Liver (tissue), 9 donors: ENCODE data around the gene TPR. TPM values are rescaled to one million over a fixed set of nuclear protein-coding genes. Genes with fewer than 3 reads are reported as not detected.

Experiments used
- DNase-seq: peaks from one replicate; pipeline ENCODE4 v3.0.0-alpha.2; 2017; ENCODE audit warnings: low spot score
- H3K27ac ChIP-seq, 2 donors: one replicate each; pipeline ENCODE4 v1.7.0; 2013; ENCODE audit warnings: inconsistent platforms in 2 of 2, low read length in 2 of 2, control low read depth in 1 of 2, low read depth in 1 of 2, mild to moderate bottlenecking in 1 of 2
- H3K27me3 ChIP-seq, 4 donors: one replicate each; pipeline versions ENCODE4 v1.6.1 to v1.7.0; 2013; ENCODE audit warnings: low read length in 3 of 4, inconsistent platforms in 1 of 4, mild to moderate bottlenecking in 1 of 4, moderate library complexity in 1 of 4; ENCODE audit not compliant: control insufficient read depth in 4 of 4, insufficient read depth in 4 of 4
- H3K36me3 ChIP-seq, 4 donors: one replicate each; pipeline versions ENCODE4 v1.6.1 to v1.7.0; 2013; ENCODE audit warnings: low read length in 3 of 4, mild to moderate bottlenecking in 3 of 4, low read depth in 1 of 4, moderate library complexity in 1 of 4; ENCODE audit not compliant: control insufficient read depth in 4 of 4, insufficient read depth in 3 of 4
- H3K4me1 ChIP-seq, 4 donors: one replicate each; pipeline versions ENCODE4 v1.6.1 to v1.7.0; 2013; ENCODE audit warnings: low read length in 3 of 4, mild to moderate bottlenecking in 3 of 4, moderate library complexity in 1 of 4; ENCODE audit not compliant: control insufficient read depth in 4 of 4, insufficient read depth in 4 of 4
- H3K4me3 ChIP-seq, 3 donors: one replicate each; pipeline versions ENCODE4 v1.6.1 to v1.7.0; 2013; ENCODE audit warnings: low read length in 3 of 3, control low read depth in 1 of 3, low read depth in 1 of 3, mild to moderate bottlenecking in 1 of 3
- H3K9ac ChIP-seq, 2 donors: one replicate each; pipeline ENCODE4 v1.7.0; 2013; ENCODE audit warnings: low read length in 2 of 2, mild to moderate bottlenecking in 2 of 2, moderate library complexity in 2 of 2, control low read depth in 1 of 2, low read depth in 1 of 2
- H3K9me3 ChIP-seq, 4 donors: one replicate each; pipeline versions ENCODE4 v1.6.1 to v1.7.0; 2013; ENCODE audit warnings: low read length in 3 of 4; ENCODE audit not compliant: control insufficient read depth in 4 of 4
- EGR1 ChIP-seq, 2 donors: IDR thresholded peaks; 2 replicates each; pipeline ENCODE4 v1.6.1; 2016 to 2018; ENCODE audit warnings: antibody characterized with exemption in 2 of 2, low read depth in 2 of 2
- FOXA1 ChIP-seq: IDR thresholded peaks from 2 replicates; pipeline ENCODE4 v1.6.1; 2016; ENCODE audit warnings: antibody characterized with exemption
- HNF4A ChIP-seq, 2 donors: conservative IDR thresholded peaks; 2 replicates each; pipeline ENCODE4 v1.6.1; 2016; ENCODE audit warnings: antibody characterized with exemption in 2 of 2, mild to moderate bottlenecking in 2 of 2
- HNF4G ChIP-seq: IDR thresholded peaks from 2 replicates; pipeline ENCODE4 v1.6.1; 2016; ENCODE audit warnings: antibody characterized with exemption
- JUND ChIP-seq, 2 donors: IDR thresholded peaks; 2 replicates each; pipeline ENCODE4 v1.6.1; 2016; ENCODE audit warnings: antibody characterized with exemption in 2 of 2
- NR2F2 ChIP-seq: IDR thresholded peaks from 2 replicates; pipeline ENCODE4 v1.6.1; 2016; ENCODE audit warnings: antibody characterized with exemption
- RAD21 ChIP-seq, 2 donors: IDR thresholded peaks; 2 replicates each; pipeline ENCODE4 v1.6.1; 2016; ENCODE audit warnings: antibody characterized with exemption in 2 of 2, mild to moderate bottlenecking in 2 of 2
- RXRA ChIP-seq, 2 donors: IDR thresholded peaks; 2 replicates each; pipeline ENCODE4 v1.6.1; 2017 to 2018; ENCODE audit warnings: antibody characterized with exemption in 2 of 2, mild to moderate bottlenecking in 1 of 2
- SP1 ChIP-seq: IDR thresholded peaks from 2 replicates; pipeline ENCODE4 v1.6.1; 2018; ENCODE audit warnings: antibody characterized with exemption, mild to moderate bottlenecking
- WGBS: extraction: QIAGEN DNeasy Blood & Tissue Kit; methylation state at CpG from one replicate; pipeline ENCODE4 v1.1.7; 2013; 5-methylcytosine and 5-hydroxymethylcytosine counted together
- polyA plus RNA-seq, 2 donors: library from polyadenylated mRNA; stranded (reverse) in 1 of 2; unstranded in 1 of 2; fragments of 200-250 nt in 1 of 2; fragments of >200 nt in 1 of 2; fragmentation: Nextera tagmentation in 1 of 2; extraction: Ambion mirVana in 1 of 2; gene quantifications; one replicate each; pipeline versions ENCODE4 v1.2.1 to v1.2.3, GENCODE V29; 2013 to 2015
- total RNA-seq, 2 donors: library from RNA; depleted of rRNA; stranded (reverse); fragments of >200 nt; gene quantifications; one replicate each; pipeline ENCODE4 v1.2.3, GENCODE V29; 2014
- TF ChIP-seq, protein P1 (sequence below): IDR thresholded peaks from 2 replicates; pipeline ENCODE4 v1.6.1; 2016; ENCODE audit warnings: antibody characterized with exemption, mild to moderate bottlenecking
- TF ChIP-seq, protein P2 (sequence below): IDR thresholded peaks from 2 replicates; pipeline ENCODE4 v1.6.1; 2016; ENCODE audit warnings: antibody characterized with exemption
- TF ChIP-seq, protein P3 (sequence below): fragments of 150-350 bp; IDR thresholded peaks from 2 replicates; pipeline ENCODE4 v1.5.1; 2017; ENCODE audit warnings: improper control_type of control experiment, low read depth, low read length; ENCODE audit not compliant: missing input control
- donor health status: healthy.
- donor health status: healthy.
- donor health status: healthy.
- donor health status: healthy.
- donor health status: healthy.

The TPR gene
- total and polyA plus RNA-seq, 4 donors, result 8.1 to 45.1 (median 39.2) TPM

DNA sequence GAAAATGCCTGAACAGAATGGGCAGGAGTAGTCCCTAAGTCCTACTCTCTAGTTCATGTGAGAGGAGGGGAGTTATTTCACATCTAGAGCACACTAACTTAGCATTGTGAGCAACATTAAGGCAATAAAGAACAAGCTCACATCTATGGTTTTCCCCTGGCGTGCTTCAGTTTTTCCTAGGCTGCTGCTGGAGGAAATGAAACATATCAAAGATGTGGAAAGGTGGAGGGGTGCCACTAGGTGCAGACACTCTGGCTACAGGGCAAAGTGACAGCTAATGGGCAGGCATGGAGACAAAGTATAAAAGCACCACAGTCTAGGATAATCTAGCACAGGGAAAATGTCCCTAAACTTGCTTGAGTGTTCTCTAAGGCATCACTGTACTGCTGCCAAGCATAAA is 82.2 kb downstream of the TPR start:
- Histone ChIP-seq H3K9ac (no peak overlapping the region), H3K4me3 (no peak overlapping the region), H3K27me3 (no peaks in the 10 kb centered on the region), H3K27ac (no peak overlapping the region), H3K4me1 (peaks cover 0 to 8% (median 3%) of the 10 kb centered on the region in 4 donors), H3K9me3 (no peaks in the 10 kb centered on the region), H3K36me3 (no peaks in the 10 kb centered on the region)
- 87% methylated on average over 1 of the region's 1 CpG for WGBS
- TF ChIP-seq EGR1 (IDR thresholded peaks at IDR 0.05; ENCODE audit: low read depth in 2 of 2) (no peak), SP1 (no peak), HNF4G (no peak), RXRA (IDR thresholded peaks at IDR 0.05) (no peak)
- TF ChIP-seq, protein P1, sequence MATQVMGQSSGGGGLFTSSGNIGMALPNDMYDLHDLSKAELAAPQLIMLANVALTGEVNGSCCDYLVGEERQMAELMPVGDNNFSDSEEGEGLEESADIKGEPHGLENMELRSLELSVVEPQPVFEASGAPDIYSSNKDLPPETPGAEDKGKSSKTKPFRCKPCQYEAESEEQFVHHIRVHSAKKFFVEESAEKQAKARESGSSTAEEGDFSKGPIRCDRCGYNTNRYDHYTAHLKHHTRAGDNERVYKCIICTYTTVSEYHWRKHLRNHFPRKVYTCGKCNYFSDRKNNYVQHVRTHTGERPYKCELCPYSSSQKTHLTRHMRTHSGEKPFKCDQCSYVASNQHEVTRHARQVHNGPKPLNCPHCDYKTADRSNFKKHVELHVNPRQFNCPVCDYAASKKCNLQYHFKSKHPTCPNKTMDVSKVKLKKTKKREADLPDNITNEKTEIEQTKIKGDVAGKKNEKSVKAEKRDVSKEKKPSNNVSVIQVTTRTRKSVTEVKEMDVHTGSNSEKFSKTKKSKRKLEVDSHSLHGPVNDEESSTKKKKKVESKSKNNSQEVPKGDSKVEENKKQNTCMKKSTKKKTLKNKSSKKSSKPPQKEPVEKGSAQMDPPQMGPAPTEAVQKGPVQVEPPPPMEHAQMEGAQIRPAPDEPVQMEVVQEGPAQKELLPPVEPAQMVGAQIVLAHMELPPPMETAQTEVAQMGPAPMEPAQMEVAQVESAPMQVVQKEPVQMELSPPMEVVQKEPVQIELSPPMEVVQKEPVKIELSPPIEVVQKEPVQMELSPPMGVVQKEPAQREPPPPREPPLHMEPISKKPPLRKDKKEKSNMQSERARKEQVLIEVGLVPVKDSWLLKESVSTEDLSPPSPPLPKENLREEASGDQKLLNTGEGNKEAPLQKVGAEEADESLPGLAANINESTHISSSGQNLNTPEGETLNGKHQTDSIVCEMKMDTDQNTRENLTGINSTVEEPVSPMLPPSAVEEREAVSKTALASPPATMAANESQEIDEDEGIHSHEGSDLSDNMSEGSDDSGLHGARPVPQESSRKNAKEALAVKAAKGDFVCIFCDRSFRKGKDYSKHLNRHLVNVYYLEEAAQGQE, result no peak
- TF ChIP-seq, protein P2, sequence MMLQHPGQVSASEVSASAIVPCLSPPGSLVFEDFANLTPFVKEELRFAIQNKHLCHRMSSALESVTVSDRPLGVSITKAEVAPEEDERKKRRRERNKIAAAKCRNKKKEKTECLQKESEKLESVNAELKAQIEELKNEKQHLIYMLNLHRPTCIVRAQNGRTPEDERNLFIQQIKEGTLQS, result no peak
- no peak for DNase-seq

DNA sequence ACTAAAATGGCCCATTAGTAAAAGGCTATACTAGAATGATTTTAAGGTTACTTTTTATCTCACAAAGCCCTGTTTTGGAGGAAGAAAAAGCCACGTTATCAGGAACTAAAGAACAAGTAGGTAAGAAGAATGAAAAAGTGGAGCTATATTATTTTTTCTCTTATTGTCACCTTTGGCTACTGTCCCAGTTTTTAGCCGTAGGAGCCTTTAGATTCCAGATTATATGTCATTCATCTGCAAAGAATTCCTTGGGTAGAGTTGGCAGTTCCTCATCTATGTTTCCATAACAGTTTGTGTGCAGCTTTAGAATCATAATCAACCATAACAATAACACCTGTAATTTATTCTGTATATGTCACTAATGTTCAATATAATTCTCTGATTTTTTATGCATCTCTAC is 83.8 kb downstream of the TPR start:
- no peak overlapping the region for H3K9ac ChIP-seq
- WGBS, result 84% methylated on average over 2 of the region's 2 CpGs
- no peaks in the 10 kb centered on the region for H3K27me3 ChIP-seq
- H3K4me1 ChIP-seq, result peaks cover 0 to 5% (median 2%) of the 10 kb centered on the region in 4 donors
- H3K36me3 ChIP-seq, result no peaks in the 10 kb centered on the region
- no peak for TF ChIP-seq RAD21 (IDR thresholded peaks at IDR 0.05)
- TF ChIP-seq EGR1 (IDR thresholded peaks at IDR 0.05; ENCODE audit: low read depth in 2 of 2), result no peak
- no peak for TF ChIP-seq SP1
- no peak for TF ChIP-seq FOXA1
- TF ChIP-seq, protein P3, sequence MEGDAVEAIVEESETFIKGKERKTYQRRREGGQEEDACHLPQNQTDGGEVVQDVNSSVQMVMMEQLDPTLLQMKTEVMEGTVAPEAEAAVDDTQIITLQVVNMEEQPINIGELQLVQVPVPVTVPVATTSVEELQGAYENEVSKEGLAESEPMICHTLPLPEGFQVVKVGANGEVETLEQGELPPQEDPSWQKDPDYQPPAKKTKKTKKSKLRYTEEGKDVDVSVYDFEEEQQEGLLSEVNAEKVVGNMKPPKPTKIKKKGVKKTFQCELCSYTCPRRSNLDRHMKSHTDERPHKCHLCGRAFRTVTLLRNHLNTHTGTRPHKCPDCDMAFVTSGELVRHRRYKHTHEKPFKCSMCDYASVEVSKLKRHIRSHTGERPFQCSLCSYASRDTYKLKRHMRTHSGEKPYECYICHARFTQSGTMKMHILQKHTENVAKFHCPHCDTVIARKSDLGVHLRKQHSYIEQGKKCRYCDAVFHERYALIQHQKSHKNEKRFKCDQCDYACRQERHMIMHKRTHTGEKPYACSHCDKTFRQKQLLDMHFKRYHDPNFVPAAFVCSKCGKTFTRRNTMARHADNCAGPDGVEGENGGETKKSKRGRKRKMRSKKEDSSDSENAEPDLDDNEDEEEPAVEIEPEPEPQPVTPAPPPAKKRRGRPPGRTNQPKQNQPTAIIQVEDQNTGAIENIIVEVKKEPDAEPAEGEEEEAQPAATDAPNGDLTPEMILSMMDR, result no peak
- TF ChIP-seq, protein P2, result no peak
- no peak overlapping the region for H3K4me3 ChIP-seq
- no peak for DNase-seq
- H3K27ac ChIP-seq, result no peak overlapping the region
- H3K9me3 ChIP-seq, result no peaks in the 10 kb centered on the region

DNA sequence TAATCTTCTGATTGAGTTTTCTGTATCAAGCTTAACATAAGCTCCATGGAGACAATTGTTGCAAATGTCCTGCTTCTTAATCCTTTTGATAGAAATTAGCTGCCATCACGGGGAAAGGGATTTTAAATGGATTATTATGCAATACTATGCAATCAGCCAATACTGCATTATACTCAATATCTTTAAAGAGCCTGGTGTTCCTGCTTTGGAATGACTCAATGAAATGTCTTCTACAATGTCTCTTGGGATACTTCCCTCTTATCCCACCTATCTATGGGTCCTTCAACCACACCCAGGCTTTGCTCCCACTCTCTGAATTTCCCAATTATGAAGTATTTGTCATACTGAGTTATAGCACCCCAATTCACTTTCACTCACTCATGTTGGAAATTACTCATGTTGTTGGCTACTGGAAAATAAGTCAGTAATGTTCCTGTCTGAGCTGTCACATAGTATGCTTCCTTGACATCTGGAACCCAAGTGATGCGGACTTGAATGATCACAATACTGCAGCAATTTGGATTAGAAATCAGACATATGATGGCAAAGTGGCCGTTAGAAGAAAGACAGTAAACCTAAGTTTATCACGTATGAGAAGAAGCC is 85.0 kb downstream of the TPR start:
- H3K9me3 ChIP-seq, result no peaks in the 10 kb centered on the region
- H3K4me3 ChIP-seq, result no peak overlapping the region
- H3K4me1 ChIP-seq, result peaks cover 0 to 4% (median 0%) of the 10 kb centered on the region in 4 donors
- no peak for DNase-seq
- H3K9ac ChIP-seq, result no peak overlapping the region
- H3K27ac ChIP-seq, result no peak overlapping the region
- WGBS, result 85% methylated on average over 4 of the region's 4 CpGs
- no peaks in the 10 kb centered on the region for H3K27me3 ChIP-seq
- H3K36me3 ChIP-seq, result no peaks in the 10 kb centered on the region
- no peak for TF ChIP-seq HNF4G
- TF ChIP-seq, protein P3, result no peak
- TF ChIP-seq SP1, result no peak
- TF ChIP-seq HNF4A (conservative IDR thresholded peaks at IDR 0.05), result no peak
- TF ChIP-seq, protein P2, result no peak
- TF ChIP-seq RXRA (IDR thresholded peaks at IDR 0.05), result no peak
- TF ChIP-seq NR2F2, result no peak
- TF ChIP-seq JUND (IDR thresholded peaks at IDR 0.05), result no peak
- TF ChIP-seq, protein P1, result no peak
